Stimulated activated CD4-positive, alpha-beta T cell treated with anti-CD3 and anti-CD28 coated beads, Interleukin-2, amount 100 ng/mL, for 4 hours (primary cell): ENCODE data around the gene ZNF362.

ENCODE experiments used
- DNase-seq: peaks from one replicate; pipeline ENCODE4 v3.0.0-alpha.2; 2020; ENCODE audit warnings: low read depth

ZNF362 gene

DNA sequence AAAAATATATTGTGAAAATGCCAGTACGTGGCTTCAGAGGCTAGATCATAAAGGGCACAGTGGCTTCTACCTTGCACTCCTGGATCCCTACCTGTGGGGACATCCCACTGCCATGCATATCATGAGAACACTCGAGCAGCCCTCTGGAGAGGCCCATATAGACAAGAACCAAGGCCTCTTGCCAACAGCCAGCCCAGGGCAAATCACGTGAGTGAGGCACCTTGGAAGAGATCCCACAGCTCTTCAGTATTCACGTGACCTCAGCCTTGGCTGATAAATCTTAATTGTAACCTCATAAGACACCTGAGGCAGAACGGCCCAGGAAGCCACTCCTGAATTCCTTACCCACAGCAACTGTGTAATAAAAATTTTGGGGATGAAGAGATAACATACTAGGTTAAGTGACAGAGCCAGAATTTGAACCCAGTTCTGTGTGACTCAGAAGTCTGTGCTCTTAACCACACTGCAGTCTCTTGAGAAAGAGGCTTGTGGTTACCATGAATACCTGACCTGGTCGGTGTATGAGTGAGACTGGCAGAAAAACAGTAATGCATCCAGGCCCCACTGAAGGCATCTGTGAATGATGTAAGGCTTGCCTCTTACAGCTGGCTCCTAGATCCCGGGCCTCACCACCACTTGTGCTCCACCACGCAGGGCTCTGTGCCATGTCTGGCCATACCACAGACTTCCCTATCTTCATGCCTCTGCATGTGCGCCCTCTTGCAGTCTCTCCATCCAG is 71.5 kb downstream of the ZNF362 start:
- no peak for DNase-seq

- DNase-seq: no peak
Measured at GRCh38 chr1:33328817-33329216, 72.5 kb downstream of the ZNF362 start.

- DNase-seq: no peak
Measured at GRCh38 chr1:33329600-33330305, 73.5 kb downstream of the ZNF362 start.

- no peak for DNase-seq
Measured at GRCh38 chr1:33330361-33330890, 74.1 kb downstream of the ZNF362 start.

DNA sequence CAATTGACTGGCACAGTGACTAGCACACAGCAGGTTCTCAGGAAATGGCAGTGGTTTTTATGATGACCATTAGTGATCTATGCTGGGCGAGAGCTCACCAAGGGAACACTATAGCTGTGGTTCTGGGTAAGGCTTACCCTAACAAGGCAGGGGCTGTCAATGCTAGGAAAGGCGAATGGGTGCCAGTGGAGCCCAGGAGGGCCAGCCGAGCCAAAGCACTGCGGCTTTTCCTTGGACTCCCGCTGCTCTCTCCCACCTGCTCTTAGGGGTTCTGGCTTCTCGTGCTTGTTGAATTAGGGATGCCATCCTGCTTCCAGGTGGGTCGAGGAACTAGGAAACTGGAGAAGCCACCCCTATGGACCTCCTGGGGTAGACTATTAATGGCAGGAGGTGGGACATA is 74.6 kb downstream of the ZNF362 start:
- DNase-seq: no peak

DNA sequence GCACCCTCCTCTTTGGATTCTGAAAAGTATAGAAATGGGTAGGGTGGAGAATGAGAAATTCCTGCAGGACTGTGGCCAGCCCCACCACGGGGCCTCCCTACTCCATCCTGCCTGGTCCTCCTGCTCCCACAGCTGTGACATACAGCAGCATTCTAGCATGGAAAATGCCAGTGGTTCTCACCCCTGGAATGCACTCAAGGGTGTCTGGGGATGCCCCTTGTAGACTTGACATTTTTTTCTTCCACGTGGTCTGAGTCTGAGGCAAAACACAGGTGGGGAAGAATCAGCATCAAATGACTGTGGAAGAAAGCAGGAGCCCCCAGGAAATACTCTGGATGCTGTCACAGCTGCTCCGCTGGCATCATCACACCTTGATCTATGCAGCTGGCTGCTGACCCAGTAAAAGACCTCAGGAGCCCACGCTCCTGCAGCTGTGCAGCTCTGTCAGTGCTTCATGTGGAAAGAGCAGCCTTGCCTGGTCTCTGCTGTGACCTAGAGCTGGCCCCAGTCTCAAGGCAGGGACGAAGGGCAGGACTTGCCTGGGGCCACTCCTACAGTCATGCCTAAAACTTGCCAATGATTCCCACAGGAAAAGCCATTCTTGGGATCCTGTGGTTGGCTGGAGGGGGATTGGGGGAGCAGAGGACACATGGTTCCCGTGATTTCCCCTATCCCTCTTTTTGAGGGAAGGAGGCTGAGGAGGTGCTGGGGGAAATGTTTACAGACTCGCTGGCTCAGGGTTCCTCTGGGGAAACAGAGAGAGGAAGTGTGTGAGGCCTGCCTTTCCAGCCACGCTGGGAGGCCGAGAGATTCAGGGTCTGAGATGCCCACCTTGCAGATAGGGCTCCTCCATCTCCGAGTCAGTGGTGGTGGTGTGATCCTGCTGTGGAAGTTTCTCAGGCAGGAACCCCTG is 75.4 kb downstream of the ZNF362 start:
- no peak for DNase-seq

DNA sequence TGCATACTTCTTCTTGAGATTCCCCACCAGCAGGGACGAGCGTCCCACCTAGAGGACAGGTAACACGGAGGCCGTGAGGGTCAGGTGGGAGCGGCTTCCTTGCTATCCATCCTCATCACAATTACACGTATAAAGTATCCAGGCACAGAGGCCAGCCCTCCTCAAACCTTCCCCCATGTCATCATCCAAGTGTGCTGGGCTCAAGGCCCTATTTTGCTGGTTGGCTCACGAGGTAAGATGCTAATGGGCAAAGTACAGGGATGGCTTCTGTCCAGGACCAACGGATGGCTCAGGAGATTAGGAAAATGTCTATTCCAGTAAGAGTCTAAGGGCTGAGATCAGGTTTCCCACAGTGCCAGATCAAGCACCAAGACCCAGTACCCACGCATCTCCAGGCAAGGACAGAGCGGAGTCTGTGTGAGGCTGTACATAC is 76.1 kb downstream of the ZNF362 start:
- DNase-seq: no peak

DNA sequence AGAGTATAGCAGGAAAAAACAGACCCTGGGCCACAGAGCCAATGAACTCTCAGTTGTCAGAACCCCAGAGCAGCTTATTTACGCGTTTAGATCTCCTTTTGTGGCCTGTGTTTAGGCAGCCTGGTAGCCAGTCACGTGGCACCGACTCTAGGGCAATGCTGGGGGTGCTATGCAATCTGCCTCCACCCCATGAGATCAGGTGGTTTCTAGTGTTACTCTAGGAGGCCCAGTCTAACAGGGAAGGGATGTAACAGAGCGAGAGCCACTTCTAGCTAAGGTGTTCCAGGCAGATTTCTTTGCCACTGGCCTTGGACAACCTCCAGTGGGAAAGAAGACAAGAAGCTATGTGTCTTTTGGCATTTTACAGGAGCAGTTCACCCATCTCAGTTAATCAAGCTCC is 76.6 kb downstream of the ZNF362 start:
- DNase-seq: no peak

DNA sequence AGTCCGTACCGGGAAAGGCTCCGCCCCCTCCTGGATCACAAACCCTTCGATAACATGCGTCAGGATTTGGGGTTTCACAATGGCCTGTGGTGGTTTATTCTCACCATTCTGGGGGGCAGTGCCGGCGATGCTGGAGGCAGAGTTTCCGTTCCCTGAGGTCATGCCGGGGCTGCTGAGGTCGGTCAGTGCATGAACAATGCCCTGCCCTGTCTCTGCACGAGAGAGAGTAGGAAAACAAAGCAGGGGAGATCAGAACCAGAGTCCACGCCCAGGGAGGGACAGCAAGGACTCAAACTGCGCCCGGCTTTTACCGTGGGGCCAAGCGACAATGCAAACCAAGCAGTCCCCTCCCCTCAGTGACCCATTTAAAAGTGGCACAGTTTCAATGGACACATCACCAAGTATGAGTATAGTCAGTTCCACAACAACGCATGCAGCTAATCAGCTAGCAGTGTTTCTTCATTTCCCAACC is 77.8 kb downstream of the ZNF362 start:
- DNase-seq: no peak

- DNase-seq: no peak
Measured at GRCh38 chr1:33335020-33335419, 78.7 kb downstream of the ZNF362 start.

DNA sequence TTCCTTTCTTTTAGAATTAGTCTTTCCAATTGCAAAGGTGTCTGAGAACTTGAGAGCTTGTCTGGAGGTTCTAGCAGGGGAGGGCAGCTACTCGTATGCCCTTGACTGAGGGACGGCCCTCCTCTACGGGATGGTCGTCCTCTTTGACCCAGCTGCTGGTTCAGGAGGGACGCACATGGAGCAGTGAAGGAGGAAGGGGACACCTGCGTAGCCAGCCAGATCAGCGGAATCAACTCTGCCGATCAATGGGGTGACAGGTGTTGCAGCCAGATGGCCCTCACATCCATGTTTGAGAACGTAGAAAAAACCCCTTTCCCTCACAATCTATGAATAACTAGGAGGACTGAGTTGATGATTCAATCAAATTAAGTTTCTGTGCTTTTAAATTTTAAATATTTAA is 80.3 kb downstream of the ZNF362 start:
- no peak for DNase-seq

GRCh38 chr1:33337441-33337840 is 81.1 kb downstream of the ZNF362 start:
- no peak for DNase-seq

GRCh38 chr1:33338048-33338439 is 81.8 kb downstream of the ZNF362 start:
- no peak for DNase-seq

DNA sequence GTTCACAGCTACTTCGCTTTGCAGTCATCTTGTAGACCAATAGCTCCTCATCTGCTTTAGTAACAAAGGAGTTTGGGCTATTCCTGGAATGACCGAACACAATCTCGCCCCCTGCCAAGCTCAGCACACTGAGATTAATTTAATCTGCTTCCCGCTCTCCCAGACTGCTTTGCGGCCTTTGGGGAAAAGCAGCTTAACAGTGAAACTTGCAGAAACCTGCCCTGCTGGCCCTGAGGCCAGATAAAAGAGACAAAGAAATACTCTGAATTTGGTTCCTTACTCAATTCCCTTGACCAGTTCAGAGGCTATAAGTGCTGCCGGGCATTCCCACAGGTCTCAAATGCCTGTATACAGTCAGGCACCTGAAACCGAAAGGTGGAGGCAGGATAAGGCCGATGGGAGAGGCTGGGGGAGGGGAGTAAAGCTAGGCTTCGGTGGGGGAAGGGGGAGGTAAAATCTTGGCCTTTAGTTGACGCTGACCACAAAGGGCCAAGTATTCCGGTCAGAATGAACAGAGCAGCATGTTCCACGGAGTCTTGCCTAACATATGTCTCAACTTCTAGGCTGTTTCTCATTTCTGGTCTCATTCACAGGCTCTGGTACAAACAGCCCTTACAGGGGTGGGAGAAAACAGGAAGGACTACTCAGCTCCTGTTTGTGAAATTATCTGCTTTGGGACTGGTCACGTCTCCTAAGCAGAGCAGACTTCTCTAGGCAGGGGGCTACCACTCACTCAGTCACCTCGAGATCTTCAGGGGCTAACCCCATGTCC is 82.3 kb downstream of the ZNF362 start:
- DNase-seq: no peak

DNA sequence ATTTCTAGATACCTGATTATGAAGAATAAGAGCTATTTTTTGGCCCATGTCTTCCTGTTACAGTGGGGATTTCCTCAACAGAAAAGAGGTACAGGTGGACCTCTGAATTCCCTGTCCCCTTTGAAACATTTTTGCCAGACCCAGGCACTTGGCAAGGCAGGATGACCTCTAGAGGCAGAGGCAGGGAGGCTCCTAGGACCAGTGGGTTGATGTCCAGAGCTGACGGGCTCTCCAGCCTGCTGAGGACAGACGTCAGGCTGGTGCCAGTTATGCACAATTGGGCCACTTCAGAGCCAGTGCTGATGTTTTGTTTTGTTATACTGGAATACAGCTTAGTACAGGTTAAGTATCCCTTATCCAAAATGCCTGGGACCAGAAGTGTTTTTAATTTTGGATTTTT is 83.1 kb downstream of the ZNF362 start:
- DNase-seq: no peak

GRCh38 chr1:33341190-33341589 is 84.9 kb downstream of the ZNF362 start:
- no peak for DNase-seq

DNA sequence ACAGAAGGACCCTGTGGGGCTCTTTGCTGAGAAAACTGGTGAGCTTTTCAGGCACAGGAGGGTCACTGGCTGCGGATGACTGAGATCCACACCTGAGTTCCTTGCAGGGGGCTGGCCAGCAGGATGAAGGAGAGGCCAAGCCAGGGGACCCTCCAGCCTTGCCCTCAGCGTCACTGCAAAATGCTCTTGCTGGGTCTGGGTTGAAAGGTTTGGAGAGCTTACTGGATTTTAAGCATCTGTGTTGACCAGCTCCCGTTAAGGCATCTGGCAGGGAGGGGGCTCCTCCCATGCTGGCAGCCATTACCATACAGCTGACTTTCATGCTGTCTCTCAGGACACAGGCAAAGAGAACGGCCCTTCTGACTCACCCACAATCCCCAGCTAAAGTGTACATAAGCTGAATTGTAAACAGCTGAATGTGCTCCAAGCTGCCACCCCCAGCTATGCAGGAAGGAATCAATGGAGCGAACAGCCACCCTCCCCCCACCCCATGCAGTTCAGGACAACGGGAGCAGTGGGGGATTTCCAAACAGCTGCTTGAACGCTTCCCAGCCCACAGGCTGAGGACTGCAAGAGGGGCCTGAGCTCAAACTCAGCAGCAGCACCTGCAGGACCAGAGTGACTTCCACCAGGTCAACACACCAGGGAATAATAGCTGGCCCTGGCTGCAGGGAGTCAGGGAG is 85.9 kb downstream of the ZNF362 start:
- DNase-seq: no peak

- no peak for DNase-seq
Measured at GRCh38 chr1:33343539-33343938, 87.2 kb downstream of the ZNF362 start.

DNA sequence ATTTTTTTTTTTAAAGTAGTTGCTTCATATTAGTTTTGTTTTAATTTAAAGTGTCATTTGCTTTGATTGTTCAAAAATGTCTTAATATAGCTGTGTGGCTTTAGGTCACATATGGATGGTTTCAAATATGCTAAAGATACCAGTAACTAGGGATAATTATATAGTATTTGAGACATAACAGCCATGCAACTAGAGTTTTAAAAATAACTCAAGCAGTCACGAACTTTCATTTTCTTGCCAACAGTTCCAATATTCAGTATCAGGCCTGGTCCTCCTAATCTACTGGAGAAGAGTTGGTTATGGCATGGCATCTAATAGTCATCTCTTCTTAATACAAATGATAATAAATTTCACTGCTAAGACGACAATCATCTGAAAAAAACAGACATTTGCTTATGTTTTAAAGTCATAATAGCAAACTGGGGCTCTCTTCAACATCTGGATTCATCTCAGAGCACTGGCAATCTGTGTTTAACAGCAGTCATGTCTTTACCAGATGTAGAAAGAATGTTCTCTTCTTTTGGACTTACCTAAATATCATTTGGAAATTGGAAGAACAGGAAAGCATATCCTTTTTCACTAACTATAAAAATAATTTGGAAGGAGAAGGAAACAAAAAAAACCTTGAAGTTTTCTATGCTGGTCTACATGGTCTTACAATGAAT is 88.7 kb downstream of the ZNF362 start:
- DNase-seq: no peak

DNA sequence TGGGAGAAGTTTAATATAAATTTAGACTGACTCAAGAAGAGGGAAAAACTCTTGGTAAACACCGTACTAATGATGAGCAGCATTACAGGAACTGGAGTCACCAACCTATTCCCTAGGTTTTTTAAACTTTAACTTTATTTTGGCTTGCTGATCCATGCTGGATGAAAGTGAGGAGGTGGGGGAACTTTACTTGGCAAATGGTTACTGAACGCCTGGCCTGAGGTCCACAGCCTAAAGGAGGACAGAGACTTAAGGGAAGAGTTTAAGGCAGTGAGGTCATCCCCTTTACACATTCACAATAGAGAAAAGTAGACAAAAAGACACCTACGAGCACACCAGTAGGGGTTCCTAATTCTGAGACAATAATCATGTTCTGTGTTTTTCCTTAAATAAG is 90.2 kb downstream of the ZNF362 start:
- no peak for DNase-seq
